Fibroblast of lung (primary cell): ENCODE results near the gene NAB2. TPM values are rescaled to one million over a fixed set of nuclear protein-coding genes. Genes with fewer than 3 reads are reported as not detected.

Source experiments
- DNase-seq, 2 donors: peaks; one replicate each; pipeline versions ENCODE4 v3.0.0 to v3.0.0-alpha.2; 2010; ENCODE audit warnings: low read depth in 2 of 2
- H2AFZ ChIP-seq: 2 replicates; pipeline ENCODE4 v1.5.1; 2012; ENCODE audit warnings: low read length, control low read depth, inconsistent platforms
- H3K27ac ChIP-seq: 2 replicates; pipeline ENCODE4 v1.5.1; 2011; ENCODE audit warnings: low read length, control low read depth; ENCODE audit not compliant: insufficient read depth
- H3K27me3 ChIP-seq: 2 replicates; pipeline ENCODE4 v1.5.1; 2011; ENCODE audit warnings: mild to moderate bottlenecking, low read length; ENCODE audit not compliant: control insufficient read depth, insufficient read depth
- H3K36me3 ChIP-seq: 2 replicates; pipeline ENCODE4 v1.5.1; 2011; ENCODE audit warnings: low read length; ENCODE audit not compliant: control insufficient read depth, insufficient read depth
- H3K4me1 ChIP-seq: 2 replicates; pipeline ENCODE4 v1.5.1; 2011; ENCODE audit warnings: low read length; ENCODE audit not compliant: control insufficient read depth, insufficient read depth; ENCODE audit errors: extremely low read depth
- H3K4me2 ChIP-seq: 2 replicates; pipeline ENCODE4 v1.5.1; 2011; ENCODE audit warnings: low read length, control low read depth; ENCODE audit not compliant: insufficient read depth; ENCODE audit errors: extremely low read depth
- H3K4me3 ChIP-seq, 4 experiments: fragments of 200-600 bp in 1 of 4; sonication (generic) in 1 of 4; replicated peaks in 1 of 4; 2 replicates each; pipeline ENCODE4 v1.5.1; 2011 to 2016; ENCODE audit warnings: low read length in 4 of 4, low read depth in 3 of 4, mild to moderate bottlenecking in 3 of 4, control low read depth in 2 of 4, inconsistent platforms in 1 of 4, mixed read lengths in 1 of 4; ENCODE audit not compliant: insufficient read depth in 1 of 4; ENCODE audit errors: control extremely low read depth in 1 of 4
- H3K79me2 ChIP-seq: 2 replicates; pipeline ENCODE4 v1.5.1; 2012; ENCODE audit warnings: mild to moderate bottlenecking, low read length, inconsistent platforms; ENCODE audit not compliant: control insufficient read depth, insufficient read depth
- H3K9ac ChIP-seq: 2 replicates; pipeline ENCODE4 v1.5.1; 2011; ENCODE audit warnings: mild to moderate bottlenecking, low read length, control low read depth; ENCODE audit not compliant: insufficient read depth
- H3K9me3 ChIP-seq: 2 replicates; pipeline ENCODE4 v1.5.1; 2012; ENCODE audit warnings: low read depth, low read length; ENCODE audit not compliant: control insufficient read depth, insufficient read depth
- H4K20me1 ChIP-seq: 2 replicates; pipeline ENCODE4 v1.5.1; 2011; ENCODE audit warnings: low read length; ENCODE audit not compliant: control insufficient read depth, insufficient read depth; ENCODE audit errors: extremely low read depth
- CTCF ChIP-seq, 2 donors: IDR thresholded peaks in 1 of 2; conservative IDR thresholded peaks in 1 of 2; 1 replicate in 1 of 2; 2 replicates in 1 of 2; pipeline ENCODE4 v1.5.1; 2011 to 2012; ENCODE audit warnings: low read length in 2 of 2, control low read depth in 1 of 2, inconsistent platforms in 1 of 2, low read depth in 1 of 2, mild to moderate bottlenecking in 1 of 2
- EZH2 ChIP-seq: IDR thresholded peaks from 2 replicates; pipeline ENCODE4 v1.5.1; 2012; ENCODE audit warnings: low read length, control low read depth, mild to moderate bottlenecking; ENCODE audit errors: missing control alignments
- polyA plus RNA-seq, 2 donors: library from polyadenylated mRNA; depleted of rRNA in 1 of 2; stranded (reverse) in 1 of 2; unstranded in 1 of 2; fragments of >200 nt; gene quantifications; 2 replicates each; pipeline ENCODE4 v1.2.1, GENCODE V29; 2011 to 2012; ENCODE audit warnings: missing spikeins in 1 of 2
- total RNA-seq: library from RNA; depleted of rRNA; stranded (reverse); fragments of >200 nt; gene quantifications from 2 replicates; pipeline ENCODE4 v1.2.1, GENCODE V29; 2014

NAB2 gene
- total and polyA plus RNA-seq, 2 donors (not counting 1 experiment from before 2014, with no cell fraction given) = 31.3 to 39.6 TPM

DNA sequence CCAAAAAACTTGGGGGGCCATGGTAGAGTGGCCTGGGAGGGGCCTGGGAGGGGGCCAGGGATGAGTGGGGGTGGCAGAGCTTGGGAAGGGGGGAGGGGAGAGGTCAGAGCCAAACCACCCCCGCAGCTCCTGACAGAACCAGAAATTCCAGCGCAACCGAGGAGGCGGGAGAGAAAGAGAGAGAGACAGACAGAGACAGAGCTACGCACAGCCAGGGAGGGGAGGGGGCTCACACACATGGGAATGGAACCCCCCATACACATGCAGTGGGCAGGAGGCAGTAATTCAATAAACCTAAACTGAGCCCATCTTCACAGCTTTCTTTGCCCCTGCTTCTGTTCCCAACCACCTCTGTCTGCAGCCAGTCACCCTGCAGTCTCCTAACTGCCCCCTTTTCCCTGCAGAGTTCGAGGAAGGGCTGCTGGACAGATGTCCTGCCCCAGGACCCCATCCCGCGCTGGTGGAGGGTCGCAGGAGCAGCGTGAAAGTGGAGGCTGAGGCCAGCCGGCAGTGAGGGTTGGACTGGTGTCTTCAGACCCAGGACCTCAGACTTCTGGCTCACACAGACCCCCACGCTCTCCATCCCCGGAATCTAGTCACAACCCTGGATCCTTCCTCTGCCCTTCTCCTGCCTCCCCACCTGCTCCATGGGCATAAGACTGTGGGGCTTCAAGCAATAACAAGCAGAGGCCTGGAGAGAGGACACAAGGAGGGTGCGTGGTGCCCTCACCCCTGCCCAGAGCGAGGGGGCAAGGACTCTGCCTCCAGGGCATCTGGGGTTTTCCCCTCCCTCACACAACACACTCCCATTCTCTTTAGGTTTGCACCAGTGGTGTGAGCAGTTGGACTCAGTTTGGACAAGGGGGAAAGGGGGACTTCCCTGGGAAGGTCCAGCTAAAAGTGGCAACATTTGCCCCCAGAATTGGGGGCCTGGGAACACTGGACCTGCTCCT lies 5.6 kb downstream of the NAB2 start:
- Histone ChIP-seq H2AFZ (no peak overlapping the region), H3K4me1 (peaks cover 22% of the 10 kb centered on the region), H3K79me2 (peaks cover 42% of the 10 kb centered on the region), H3K36me3 (peaks cover 40% of the 10 kb centered on the region), H3K27ac (peak overlapping the region; percentile 65), H3K4me3 (no peak overlapping the region), H3K9me3 (no peaks in the 10 kb centered on the region), H4K20me1 (no peaks in the 10 kb centered on the region), H3K27me3 (no peaks in the 10 kb centered on the region), H3K9ac (peak overlapping the region; percentile 29), H3K4me2 (peak overlapping the region; percentile 66)
- no peak for DNase-seq
- TF ChIP-seq EZH2 (no peak), CTCF (conservative IDR thresholded peaks at IDR 0.05 in 1 of 2, IDR thresholded peaks at IDR 0.05 in 1 of 2; ENCODE audit: low read depth in 1 of 2, low read length in 2 of 2) (no peak)

DNA sequence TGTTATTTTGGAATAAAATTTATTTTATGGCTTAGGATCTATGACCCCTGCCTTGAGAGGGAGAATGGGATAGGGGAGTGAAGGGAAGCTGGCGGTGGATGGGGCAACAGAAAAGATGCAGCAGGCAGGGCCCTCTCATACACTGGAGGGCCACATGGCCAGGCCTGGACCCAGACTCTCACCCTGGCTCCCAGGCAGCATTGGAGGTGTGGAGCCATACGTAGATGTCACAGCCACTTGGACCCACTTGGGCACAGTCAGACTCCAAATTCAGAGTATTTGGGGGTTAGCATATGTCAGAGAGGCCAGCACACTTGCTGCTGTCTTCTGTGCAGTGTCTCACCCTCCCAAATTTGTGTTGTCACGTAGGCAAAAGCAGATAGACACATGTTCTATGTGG lies 6.5 kb downstream of the NAB2 start:
- Histone ChIP-seq H4K20me1 (no peaks in the 10 kb centered on the region), H3K9ac (no peak overlapping the region), H3K27me3 (no peaks in the 10 kb centered on the region), H3K4me1 (peaks cover 22% of the 10 kb centered on the region), H2AFZ (no peak overlapping the region), H3K4me3 (no peak overlapping the region), H3K79me2 (peaks cover 33% of the 10 kb centered on the region), H3K4me2 (no peak overlapping the region), H3K36me3 (peaks cover 48% of the 10 kb centered on the region), H3K27ac (no peak overlapping the region), H3K9me3 (no peaks in the 10 kb centered on the region)
- TF ChIP-seq CTCF (conservative IDR thresholded peaks at IDR 0.05 in 1 of 2, IDR thresholded peaks at IDR 0.05 in 1 of 2; ENCODE audit: low read depth in 1 of 2, low read length in 2 of 2) = no peak
- no peak for TF ChIP-seq EZH2
- DNase-seq = no peak

GRCh38 chr12:57096099-57096572 lies 7.2 kb downstream of the NAB2 start:
- Histone ChIP-seq H3K27ac (no peak overlapping the region), H3K36me3 (peaks cover 46% of the 10 kb centered on the region), H3K4me1 (peaks cover 20% of the 10 kb centered on the region), H4K20me1 (no peaks in the 10 kb centered on the region), H3K9me3 (no peaks in the 10 kb centered on the region), H3K9ac (no peak overlapping the region), H2AFZ (no peak overlapping the region), H3K4me3 (no peak overlapping the region), H3K79me2 (peaks cover 26% of the 10 kb centered on the region), H3K27me3 (no peaks in the 10 kb centered on the region), H3K4me2 (no peak overlapping the region)
- TF ChIP-seq CTCF (conservative IDR thresholded peaks at IDR 0.05 in 1 of 2, IDR thresholded peaks at IDR 0.05 in 1 of 2; ENCODE audit: low read depth in 1 of 2, low read length in 2 of 2) = no peak
- no peak for DNase-seq
